IMR-90 (cell line): ENCODE data around the gene ZSWIM5. TPM values are rescaled to one million over a fixed set of nuclear protein-coding genes. Genes with fewer than 3 reads are reported as not detected.
"Not testable (repeated sequence)": the region's sequence is repeated elsewhere in the genome, so short reads cannot be mapped to it uniquely, and the experiment has no call there.

Source experiments
- ATAC-seq: fragments of 200-7000 bp; cut with Tn5 transposase; 2 replicates; pipeline ENCODE4 v1.9.1; 2020; ENCODE audit warnings: low read depth, mild to moderate bottlenecking, moderate library complexity
- BruUV-seq: library from RNA; stranded (reverse); fragments of 400-500 nt; replicated peaks from 2 replicates; lab custom pipeline; 2021; lab: Mats Ljungman, UMichigan
- CTCF ChIA-PET: fragments of 300-600 bp; formaldehyde crosslinking; extraction: SDS; loops from one replicate; lab custom pipeline; 2021; ENCODE audit warnings: antibody characterized with exemption; lab: Yijun Ruan, JAX
- POLR2A ChIA-PET: fragments of 300-600 bp; sonication (Branson Sonifier 250); formaldehyde crosslinking; loops from one replicate; lab custom pipeline; 2022; ENCODE audit warnings: antibody characterized with exemption; ENCODE audit not compliant: unreplicated experiment; lab: Charles Lee
- DNase-seq: peaks from one replicate; pipeline ENCODE4 v3.0.0; 2013
- H2AFZ ChIP-seq: replicated peaks from 2 replicates; pipeline ENCODE3; 2013; ENCODE audit warnings: low read length, mild to moderate bottlenecking; ENCODE audit not compliant: poor library complexity
- H2AK5ac ChIP-seq: 2 replicates; pipeline ENCODE4 v1.6.1; 2013; ENCODE audit warnings: low read depth, low read length, inconsistent platforms
- H2AK9ac ChIP-seq: replicated peaks from 2 replicates; pipeline ENCODE3; 2013; ENCODE audit warnings: mild to moderate bottlenecking, low read depth, low read length, moderate library complexity; ENCODE audit not compliant: poor library complexity
- H2BK120ac ChIP-seq: 2 replicates; pipeline ENCODE4 v1.6.1; 2013; ENCODE audit warnings: low read depth, low read length, inconsistent platforms
- H2BK15ac ChIP-seq: 3 replicates; pipeline ENCODE4 v1.6.1; 2013; ENCODE audit warnings: low read depth, low read length, inconsistent platforms
- H2BK20ac ChIP-seq: 2 replicates; pipeline ENCODE4 v1.6.1; 2013; ENCODE audit warnings: low read depth, mild to moderate bottlenecking, inconsistent platforms, low read length, moderate library complexity
- H2BK5ac ChIP-seq: 2 replicates; pipeline ENCODE4 v1.6.1; 2013; ENCODE audit warnings: mild to moderate bottlenecking, low read depth, low read length, inconsistent platforms; ENCODE audit not compliant: poor library complexity, severe bottlenecking
- H3K14ac ChIP-seq: replicated peaks from 2 replicates; pipeline ENCODE4 v1.6.1; 2013; ENCODE audit warnings: low read depth, low read length, inconsistent platforms
- H3K18ac ChIP-seq: 2 replicates; pipeline ENCODE4 v1.6.1; 2013; ENCODE audit warnings: low read depth, low read length, control low read depth
- H3K23ac ChIP-seq: 2 replicates; pipeline ENCODE4 v1.6.1; 2013; ENCODE audit warnings: low read depth, low read length, inconsistent platforms
- H3K27ac ChIP-seq: 2 replicates; pipeline ENCODE4 v1.5.1; 2013; ENCODE audit warnings: mild to moderate bottlenecking, control low read depth, low read length; ENCODE audit not compliant: insufficient read depth
- H3K27me3 ChIP-seq: 2 replicates; pipeline ENCODE4 v1.6.1; 2013; ENCODE audit warnings: low read length; ENCODE audit not compliant: control insufficient read depth, insufficient read depth
- H3K36me3 ChIP-seq: 2 replicates; pipeline ENCODE4 v1.6.1; 2013; ENCODE audit warnings: low read length, mixed read lengths; ENCODE audit not compliant: control insufficient read depth, insufficient read depth
- H3K4ac ChIP-seq: 2 replicates; pipeline ENCODE4 v1.6.1; 2013; ENCODE audit warnings: low read depth, low read length, inconsistent platforms
- H3K4me1 ChIP-seq: 2 replicates; pipeline ENCODE4 v1.6.1; 2013; ENCODE audit warnings: low read length, mixed read lengths; ENCODE audit not compliant: control insufficient read depth, insufficient read depth
- H3K4me2 ChIP-seq: 2 replicates; pipeline ENCODE4 v1.6.1; 2013; ENCODE audit warnings: low read depth, mild to moderate bottlenecking, control low read depth, low read length, moderate library complexity
- H3K4me3 ChIP-seq: 2 replicates; pipeline ENCODE4 v1.5.1; 2013; ENCODE audit warnings: low read depth, mild to moderate bottlenecking, control low read depth, low read length, moderate library complexity; ENCODE audit not compliant: insufficient read depth
- H3K56ac ChIP-seq: 2 replicates; pipeline ENCODE4 v1.6.1; 2013; ENCODE audit warnings: low read length, inconsistent platforms; ENCODE audit not compliant: insufficient read depth; ENCODE audit errors: extremely low read depth
- H3K79me1 ChIP-seq, 2 experiments: 2 replicates each; pipeline ENCODE4 v1.6.1; 2013; ENCODE audit warnings: low read length in 2 of 2, inconsistent platforms in 1 of 2, low read depth in 1 of 2
- H3K9ac ChIP-seq: 2 replicates; pipeline ENCODE4 v1.6.1; 2013; ENCODE audit warnings: low read depth, low read length, control low read depth
- H3K9me1 ChIP-seq: 2 replicates; pipeline ENCODE4 v1.6.1; 2013; ENCODE audit warnings: low read length, inconsistent platforms; ENCODE audit not compliant: insufficient read depth
- H3K9me3 ChIP-seq: 2 replicates; pipeline ENCODE4 v1.6.1; 2013; ENCODE audit warnings: low read length; ENCODE audit not compliant: control insufficient read depth, insufficient read depth
- H4K20me1 ChIP-seq: 2 replicates; pipeline ENCODE4 v1.6.1; 2013; ENCODE audit warnings: low read length, inconsistent platforms; ENCODE audit not compliant: insufficient read depth
- H4K5ac ChIP-seq: 2 replicates; pipeline ENCODE4 v1.6.1; 2013; ENCODE audit warnings: mild to moderate bottlenecking, low read depth, low read length, control low read depth
- H4K8ac ChIP-seq, 2 experiments: 2 replicates each; pipeline ENCODE4 v1.6.1; 2013; ENCODE audit warnings: low read depth in 2 of 2, low read length in 2 of 2, control low read depth in 1 of 2, inconsistent platforms in 1 of 2
- H4K91ac ChIP-seq: 2 replicates; pipeline ENCODE4 v1.6.1; 2013; ENCODE audit warnings: low read depth, low read length, inconsistent platforms; ENCODE audit not compliant: insufficient read depth
- WGBS, 2 experiments: methylation state at CpG; one replicate each; pipeline versions ENCODE4 v1.1.5 to v1.1.7; 2013; ENCODE audit warnings: missing lambda C conversion rate in 2 of 2; ENCODE audit not compliant: insufficient read length in 1 of 2; ENCODE audit errors: extremely low coverage in 2 of 2; 5-methylcytosine and 5-hydroxymethylcytosine counted together
- dilution Hi-C: fragments of 300-500 bp; cut with HindIII; formaldehyde crosslinking; loops from one replicate; pipeline ENCODE4 v1.14.3; 2018; ENCODE audit warnings: low sequenced_read_pairs; ENCODE audit not compliant: unreplicated experiment
- in situ Hi-C: fragments of 300-500 bp; cut with MboI; formaldehyde crosslinking; loops from 3 replicates; pipeline ENCODE4 v1.14.3; 2019; ENCODE audit warnings: low sequenced_read_pairs, inconsistent platforms, mixed read lengths
- intact Hi-C: fragments of 100-400 bp; cut with micrococcal nuclease; formaldehyde crosslinking; loops from 2 replicates; pipeline ENCODE4 v1.10.0; 2022
- polyA plus RNA-seq, 3 experiments: library from polyadenylated mRNA; depleted of rRNA; stranded (reverse); fragments of >200 nt; gene quantifications; 2 replicates each; pipeline ENCODE4 v1.2.3, GENCODE V29; 2012; ENCODE audit warnings: low replicate concordance in 1 of 3
- total RNA-seq: library from RNA; depleted of rRNA; stranded (reverse); fragments of >200 nt; gene quantifications from 2 replicates; pipeline ENCODE4 v1.2.3, GENCODE V29; 2012

The ZSWIM5 gene
- total and polyA plus RNA-seq, 2 of the 4 experiments (the other 2 are of a cell fraction): under 0.01 to 0.03 TPM

DNA sequence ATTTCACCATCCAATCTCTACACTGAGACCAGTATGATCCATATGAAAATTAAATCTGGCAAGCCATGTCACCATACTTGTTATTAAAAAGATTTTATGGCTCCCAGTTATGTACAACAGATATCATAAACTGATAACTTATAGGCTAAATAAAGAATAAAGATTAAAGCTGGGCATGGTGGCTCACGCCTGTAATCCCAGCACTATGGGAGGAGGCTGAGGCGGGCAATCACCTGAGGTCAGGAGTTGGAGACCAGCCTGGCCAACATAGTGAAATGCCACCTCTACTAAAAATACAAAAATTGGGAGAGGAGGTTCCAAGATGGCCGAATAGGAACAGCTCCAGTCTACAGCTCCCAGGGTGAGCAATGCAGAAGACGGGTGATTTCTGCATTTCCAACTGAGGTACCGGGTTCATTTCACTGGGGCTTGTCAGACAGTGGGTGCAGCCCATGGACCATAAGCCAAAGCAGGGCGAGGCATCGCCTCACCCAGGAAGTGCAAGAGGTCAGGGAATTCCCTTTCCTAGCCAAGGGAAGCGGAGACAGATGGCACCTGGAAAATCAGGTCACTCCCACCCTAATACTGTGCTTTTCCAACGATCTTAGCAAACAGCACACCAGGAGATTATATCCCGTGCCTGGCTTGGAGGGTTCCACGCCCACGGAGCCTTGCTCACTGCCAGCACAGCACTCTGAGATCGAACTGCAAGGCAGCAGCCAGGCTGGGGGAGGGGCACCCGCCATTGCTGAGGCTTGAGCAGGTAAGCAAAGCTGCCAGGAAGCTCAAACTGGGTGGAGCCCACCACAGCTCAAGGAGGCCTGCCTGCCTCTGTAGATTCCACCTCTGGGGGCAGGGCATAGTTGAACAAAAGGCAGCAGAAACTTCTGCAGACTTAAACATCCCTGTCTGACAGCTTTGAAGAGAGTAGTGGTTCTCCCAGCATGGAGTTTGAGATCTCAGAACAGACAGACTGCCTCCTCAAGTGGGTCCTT lies 44.1 kb downstream of the ZSWIM5 start:
- H4K20me1 ChIP-seq, H3K9me3 ChIP-seq, H2BK15ac ChIP-seq, POLR2A ChIA-PET, H3K9ac ChIP-seq, H3K79me1 ChIP-seq, H2AFZ ChIP-seq, H2AK9ac ChIP-seq, H3K27ac ChIP-seq, H4K8ac ChIP-seq, H3K14ac ChIP-seq, H3K56ac ChIP-seq, H3K18ac ChIP-seq, intact Hi-C loops, H3K4ac ChIP-seq, dilution Hi-C loops, H4K5ac ChIP-seq, H3K27me3 ChIP-seq, H3K4me2 ChIP-seq, H3K4me1 ChIP-seq, H3K9me1 ChIP-seq, DNase-seq, H4K91ac ChIP-seq, H2BK120ac ChIP-seq, H3K36me3 ChIP-seq, H3K23ac ChIP-seq, ATAC-seq, H3K4me3 ChIP-seq, H2BK5ac ChIP-seq, in situ Hi-C loops, H2AK5ac ChIP-seq, BruUV-seq, H2BK20ac ChIP-seq: not testable (repeated sequence)
- CTCF ChIA-PET: interaction anchor here (0.6 kb wide), 1 partner anchor 19 kb away, joined by 3 read pairs; no protein-coding TSS in a partner anchor
- WGBS, 2 experiments: no CpG with 5 or more reads among the region's 14 CpGs
